HEK293 (cell line): ENCODE data around the gene MBNL2.
A peak's percentile ranks its signal among the peaks of the same experiment; 100 is the strongest.

Experiments used
- CTCF ChIA-PET: fragments of 350-600 bp; formaldehyde crosslinking; extraction: SDS; loops from one replicate; lab custom pipeline; 2021; ENCODE audit warnings: antibody characterized with exemption; lab: Yijun Ruan, JAX
- POLR2A ChIA-PET: fragments of 300-600 bp; formaldehyde crosslinking; extraction: SDS; loops from one replicate; lab custom pipeline; 2020; ENCODE audit warnings: antibody characterized with exemption, inconsistent platforms; lab: Yijun Ruan, JAX
- H3K27ac ChIP-seq: fragments of 200-500 bp; sonication (Bioruptor generic); 2 replicates; pipeline ENCODE4 v1.5.1; 2014; ENCODE audit warnings: low read depth, low read length, control low read depth, inconsistent platforms; ENCODE audit errors: extremely low read depth
- H3K36me3 ChIP-seq, 2 experiments: fragments of 200-500 bp in 1 of 2; sonication (Bioruptor generic) in 1 of 2; 1 replicate in 1 of 2; 2 replicates in 1 of 2; pipeline ENCODE4 v1.5.1; 2014 to 2017; ENCODE audit warnings: inconsistent platforms in 2 of 2, low read length in 2 of 2; ENCODE audit not compliant: control insufficient read depth in 2 of 2, insufficient read depth in 1 of 2
- H3K4me1 ChIP-seq: fragments of 200-500 bp; sonication (Bioruptor generic); 2 replicates; pipeline ENCODE4 v1.5.1; 2014; ENCODE audit warnings: mild to moderate bottlenecking, low read length, inconsistent platforms; ENCODE audit not compliant: control insufficient read depth, insufficient read depth
- H3K4me3 ChIP-seq: 2 replicates; pipeline ENCODE4 v1.5.1; 2011; ENCODE audit warnings: low read depth, mild to moderate bottlenecking, control low read depth, low read length, moderate library complexity
- H3K9me3 ChIP-seq: fragments of 200-500 bp; sonication (Bioruptor generic); 2 replicates; pipeline ENCODE4 v1.5.1; 2014; ENCODE audit warnings: low read depth, low read length, inconsistent platforms; ENCODE audit not compliant: control insufficient read depth, insufficient read depth
- GFI1B ChIP-seq: fragments of 450-650 bp; formaldehyde crosslinking; IDR thresholded peaks from 2 replicates; pipeline ENCODE4 v1.5.1; 2016; ENCODE audit warnings: missing biosample characterization, missing genetic modification characterization
- GLIS1 ChIP-seq: fragments of 450-650 bp; formaldehyde crosslinking; IDR thresholded peaks from 2 replicates; pipeline ENCODE4 v1.5.1; 2016; ENCODE audit warnings: missing biosample characterization, missing genetic modification characterization
- HOXA7 ChIP-seq: sonication (generic); formaldehyde crosslinking; IDR thresholded peaks from 2 replicates; pipeline ENCODE4 v1.8.1; 2022; ENCODE audit warnings: missing genetic modification reagents, borderline replicate concordance
- HOXC10 ChIP-seq: sonication (generic); formaldehyde crosslinking; IDR thresholded peaks from 2 replicates; pipeline ENCODE4 v1.8.1; 2023; ENCODE audit warnings: mild to moderate bottlenecking, missing genetic modification reagents
- KLF8 ChIP-seq: fragments of 450-650 bp; formaldehyde crosslinking; IDR thresholded peaks from 2 replicates; pipeline ENCODE4 v1.5.1; 2016; ENCODE audit warnings: missing biosample characterization, missing genetic modification characterization
- KLF9 ChIP-seq: fragments of 450-650 bp; formaldehyde crosslinking; IDR thresholded peaks from 2 replicates; pipeline ENCODE4 v1.5.1; 2016; ENCODE audit warnings: missing biosample characterization, missing genetic modification characterization, low read depth
- RBAK ChIP-seq: fragments of 450-650 bp; formaldehyde crosslinking; IDR thresholded peaks from 2 replicates; pipeline ENCODE4 v1.5.1; 2016; ENCODE audit warnings: missing biosample characterization, missing genetic modification characterization
- SCRT1 ChIP-seq: fragments of 450-650 bp; formaldehyde crosslinking; IDR thresholded peaks from 2 replicates; pipeline ENCODE4 v1.5.1; 2016; ENCODE audit warnings: missing biosample characterization, missing genetic modification characterization, borderline replicate concordance
- SP7 ChIP-seq: fragments of 450-650 bp; formaldehyde crosslinking; IDR thresholded peaks from 2 replicates; pipeline ENCODE4 v1.5.1; 2016; ENCODE audit warnings: missing biosample characterization, missing genetic modification characterization
- ZBTB17 ChIP-seq: fragments of 450-650 bp; formaldehyde crosslinking; IDR thresholded peaks from 2 replicates; pipeline ENCODE4 v1.5.1; 2016; ENCODE audit warnings: missing biosample characterization, missing genetic modification characterization
- ZNF121 ChIP-seq: fragments of 450-650 bp; formaldehyde crosslinking; IDR thresholded peaks from 2 replicates; pipeline ENCODE4 v1.5.1; 2016; ENCODE audit warnings: missing biosample characterization, missing genetic modification characterization
- ZNF132 ChIP-seq: fragments of 450-650 bp; formaldehyde crosslinking; IDR thresholded peaks from 2 replicates; pipeline ENCODE4 v1.5.1; 2017; ENCODE audit warnings: missing biosample characterization, missing genetic modification characterization, borderline replicate concordance
- ZNF239 ChIP-seq: fragments of 450-650 bp; formaldehyde crosslinking; IDR thresholded peaks from 2 replicates; pipeline ENCODE4 v1.5.1; 2016; ENCODE audit warnings: missing biosample characterization, missing genetic modification characterization
- ZNF248 ChIP-seq: fragments of 450-650 bp; formaldehyde crosslinking; IDR thresholded peaks from 2 replicates; pipeline ENCODE4 v1.5.1; 2017; ENCODE audit warnings: missing biosample characterization, missing genetic modification characterization
- ZNF341 ChIP-seq: fragments of 450-650 bp; formaldehyde crosslinking; IDR thresholded peaks from 2 replicates; pipeline ENCODE4; 2016; ENCODE audit warnings: low read depth, missing biosample characterization, missing genetic modification characterization
- ZNF548 ChIP-seq: fragments of 450-650 bp; formaldehyde crosslinking; IDR thresholded peaks from 2 replicates; pipeline ENCODE4 v1.5.1; 2016; ENCODE audit warnings: missing biosample characterization, missing genetic modification characterization
- ZNF555 ChIP-seq: fragments of 450-650 bp; formaldehyde crosslinking; conservative IDR thresholded peaks from 2 replicates; pipeline ENCODE4 v1.5.1; 2017; ENCODE audit warnings: missing biosample characterization, mild to moderate bottlenecking, missing genetic modification characterization, inconsistent platforms
- ZNF623 ChIP-seq: fragments of 450-650 bp; formaldehyde crosslinking; IDR thresholded peaks from 2 replicates; pipeline ENCODE4 v1.5.1; 2016; ENCODE audit warnings: missing biosample characterization, missing genetic modification characterization
- ZNF664 ChIP-seq: fragments of 450-650 bp; formaldehyde crosslinking; IDR thresholded peaks from 2 replicates; pipeline ENCODE4 v1.5.1; 2016; ENCODE audit warnings: missing biosample characterization, missing genetic modification characterization
- ZNF76 ChIP-seq: fragments of 450-650 bp; formaldehyde crosslinking; IDR thresholded peaks from 2 replicates; pipeline ENCODE4; 2016; ENCODE audit warnings: low read depth, missing biosample characterization, missing genetic modification characterization, borderline replicate concordance
- ZNF768 ChIP-seq: fragments of 450-650 bp; formaldehyde crosslinking; IDR thresholded peaks from 2 replicates; pipeline ENCODE4 v1.5.1; 2018; ENCODE audit warnings: missing biosample characterization, mild to moderate bottlenecking, missing genetic modification characterization
- ZNF785 ChIP-seq: fragments of 450-650 bp; formaldehyde crosslinking; IDR thresholded peaks from 2 replicates; pipeline ENCODE4 v1.5.1; 2016; ENCODE audit warnings: missing biosample characterization, missing genetic modification characterization
- ZSCAN16 ChIP-seq: fragments of 450-650 bp; formaldehyde crosslinking; IDR thresholded peaks from 2 replicates; pipeline ENCODE4 v1.5.1; 2016; ENCODE audit warnings: missing biosample characterization, missing genetic modification characterization
- ZSCAN23 ChIP-seq: fragments of 450-650 bp; formaldehyde crosslinking; IDR thresholded peaks from 2 replicates; pipeline ENCODE4 v1.5.1; 2016; ENCODE audit warnings: missing biosample characterization, missing genetic modification characterization
- TF ChIP-seq, protein P1 (sequence below): fragments of 450-650 bp; formaldehyde crosslinking; IDR thresholded peaks from 2 replicates; pipeline ENCODE4 v1.5.1; 2016; ENCODE audit warnings: missing biosample characterization, missing genetic modification characterization, low read depth
- TF ChIP-seq, protein P2 (sequence below): fragments of 450-650 bp; formaldehyde crosslinking; IDR thresholded peaks from 2 replicates; pipeline ENCODE4 v1.5.1; 2016; ENCODE audit warnings: missing biosample characterization, missing genetic modification characterization, borderline replicate concordance
- TF ChIP-seq, protein P3 (sequence below): fragments of 450-650 bp; formaldehyde crosslinking; IDR thresholded peaks from 2 replicates; pipeline ENCODE4 v1.5.1; 2017; ENCODE audit warnings: missing biosample characterization, missing genetic modification characterization
- TF ChIP-seq, protein P4 (sequence below): fragments of 450-650 bp; formaldehyde crosslinking; IDR thresholded peaks from 2 replicates; pipeline ENCODE4 v1.5.1; 2017; ENCODE audit warnings: missing biosample characterization, missing genetic modification characterization

Gene MBNL2

DNA sequence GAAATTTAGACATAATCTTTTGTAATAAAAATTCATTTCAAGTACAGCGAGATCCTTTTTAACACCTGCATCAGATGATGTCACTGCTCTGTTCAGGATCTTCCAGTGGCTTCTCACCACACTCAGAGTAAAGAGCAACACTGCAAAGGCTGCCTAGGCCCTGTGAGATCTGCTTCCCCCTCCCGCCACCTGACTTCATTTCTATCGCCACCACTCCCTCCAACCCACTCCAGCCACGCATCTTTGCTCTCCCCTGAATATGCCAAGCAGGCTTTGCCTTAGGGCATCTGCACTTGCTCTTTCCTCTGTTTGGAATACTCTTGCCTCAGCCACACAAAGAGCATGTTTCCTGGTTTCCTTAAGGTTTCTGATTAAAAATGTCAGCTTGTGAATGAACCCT lies 58.3 kb downstream of the MBNL2 start:
- ChIA-PET POLR2A (no interaction called here), CTCF (interaction anchor here (0.9 kb wide), 1 partner anchor 75 kb away, joined by 3 read pairs; no protein-coding TSS in a partner anchor)
- H3K36me3 ChIP-seq, result peaks cover 0 to 8% of the 10 kb centered on the region in 2 experiments; a peak in 1 of 3 replicates
- peaks cover 11% of the 10 kb centered on the region for H3K4me1 ChIP-seq
- no peaks in the 10 kb centered on the region for H3K9me3 ChIP-seq
- H3K27ac ChIP-seq, result no peak overlapping the region
- no peak overlapping the region for H3K4me3 ChIP-seq
- TF ChIP-seq KLF9 (tag by site-specific recombination) (no peak), ZNF239 (tag by site-specific recombination) (no peak), GLIS1 (peak; percentile 51), ZNF132 (tag by site-specific recombination) (no peak), ZSCAN23 (tag by site-specific recombination) (no peak), SCRT1 (tag by site-specific recombination) (no peak), ZBTB17 (peak; percentile 66; the same call in 1 of the 2 replicates), ZNF768 (tag by site-specific recombination) (no peak), ZNF623 (tag by site-specific recombination) (no peak), ZNF664 (tag by site-specific recombination) (no peak), RBAK (tag by site-specific recombination) (no peak), ZNF785 (tag by site-specific recombination) (no peak), HOXC10 (CRISPR knock-in tag) (no peak), ZNF341 (tag by site-specific recombination) (peak; percentile 79), ZNF548 (tag by site-specific recombination) (no peak), ZNF121 (no peak), ZNF76 (tag by site-specific recombination) (no peak), KLF8 (tag by site-specific recombination) (no peak), HOXA7 (CRISPR knock-in tag) (no peak), ZSCAN16 (tag by site-specific recombination) (no peak), ZNF555 (tag by site-specific recombination) (no peak), GFI1B (tag by site-specific recombination) (no peak), ZNF248 (no peak), SP7 (peak; percentile 38; the same call in 1 of the 2 replicates)
- TF ChIP-seq, protein P1, sequence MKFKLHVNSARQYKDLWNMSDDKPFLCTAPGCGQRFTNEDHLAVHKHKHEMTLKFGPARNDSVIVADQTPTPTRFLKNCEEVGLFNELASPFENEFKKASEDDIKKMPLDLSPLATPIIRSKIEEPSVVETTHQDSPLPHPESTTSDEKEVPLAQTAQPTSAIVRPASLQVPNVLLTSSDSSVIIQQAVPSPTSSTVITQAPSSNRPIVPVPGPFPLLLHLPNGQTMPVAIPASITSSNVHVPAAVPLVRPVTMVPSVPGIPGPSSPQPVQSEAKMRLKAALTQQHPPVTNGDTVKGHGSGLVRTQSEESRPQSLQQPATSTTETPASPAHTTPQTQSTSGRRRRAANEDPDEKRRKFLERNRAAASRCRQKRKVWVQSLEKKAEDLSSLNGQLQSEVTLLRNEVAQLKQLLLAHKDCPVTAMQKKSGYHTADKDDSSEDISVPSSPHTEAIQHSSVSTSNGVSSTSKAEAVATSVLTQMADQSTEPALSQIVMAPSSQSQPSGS (tag by site-specific recombination), result peak; percentile 77; the same call in 1 of the 2 replicates
- TF ChIP-seq, protein P2, sequence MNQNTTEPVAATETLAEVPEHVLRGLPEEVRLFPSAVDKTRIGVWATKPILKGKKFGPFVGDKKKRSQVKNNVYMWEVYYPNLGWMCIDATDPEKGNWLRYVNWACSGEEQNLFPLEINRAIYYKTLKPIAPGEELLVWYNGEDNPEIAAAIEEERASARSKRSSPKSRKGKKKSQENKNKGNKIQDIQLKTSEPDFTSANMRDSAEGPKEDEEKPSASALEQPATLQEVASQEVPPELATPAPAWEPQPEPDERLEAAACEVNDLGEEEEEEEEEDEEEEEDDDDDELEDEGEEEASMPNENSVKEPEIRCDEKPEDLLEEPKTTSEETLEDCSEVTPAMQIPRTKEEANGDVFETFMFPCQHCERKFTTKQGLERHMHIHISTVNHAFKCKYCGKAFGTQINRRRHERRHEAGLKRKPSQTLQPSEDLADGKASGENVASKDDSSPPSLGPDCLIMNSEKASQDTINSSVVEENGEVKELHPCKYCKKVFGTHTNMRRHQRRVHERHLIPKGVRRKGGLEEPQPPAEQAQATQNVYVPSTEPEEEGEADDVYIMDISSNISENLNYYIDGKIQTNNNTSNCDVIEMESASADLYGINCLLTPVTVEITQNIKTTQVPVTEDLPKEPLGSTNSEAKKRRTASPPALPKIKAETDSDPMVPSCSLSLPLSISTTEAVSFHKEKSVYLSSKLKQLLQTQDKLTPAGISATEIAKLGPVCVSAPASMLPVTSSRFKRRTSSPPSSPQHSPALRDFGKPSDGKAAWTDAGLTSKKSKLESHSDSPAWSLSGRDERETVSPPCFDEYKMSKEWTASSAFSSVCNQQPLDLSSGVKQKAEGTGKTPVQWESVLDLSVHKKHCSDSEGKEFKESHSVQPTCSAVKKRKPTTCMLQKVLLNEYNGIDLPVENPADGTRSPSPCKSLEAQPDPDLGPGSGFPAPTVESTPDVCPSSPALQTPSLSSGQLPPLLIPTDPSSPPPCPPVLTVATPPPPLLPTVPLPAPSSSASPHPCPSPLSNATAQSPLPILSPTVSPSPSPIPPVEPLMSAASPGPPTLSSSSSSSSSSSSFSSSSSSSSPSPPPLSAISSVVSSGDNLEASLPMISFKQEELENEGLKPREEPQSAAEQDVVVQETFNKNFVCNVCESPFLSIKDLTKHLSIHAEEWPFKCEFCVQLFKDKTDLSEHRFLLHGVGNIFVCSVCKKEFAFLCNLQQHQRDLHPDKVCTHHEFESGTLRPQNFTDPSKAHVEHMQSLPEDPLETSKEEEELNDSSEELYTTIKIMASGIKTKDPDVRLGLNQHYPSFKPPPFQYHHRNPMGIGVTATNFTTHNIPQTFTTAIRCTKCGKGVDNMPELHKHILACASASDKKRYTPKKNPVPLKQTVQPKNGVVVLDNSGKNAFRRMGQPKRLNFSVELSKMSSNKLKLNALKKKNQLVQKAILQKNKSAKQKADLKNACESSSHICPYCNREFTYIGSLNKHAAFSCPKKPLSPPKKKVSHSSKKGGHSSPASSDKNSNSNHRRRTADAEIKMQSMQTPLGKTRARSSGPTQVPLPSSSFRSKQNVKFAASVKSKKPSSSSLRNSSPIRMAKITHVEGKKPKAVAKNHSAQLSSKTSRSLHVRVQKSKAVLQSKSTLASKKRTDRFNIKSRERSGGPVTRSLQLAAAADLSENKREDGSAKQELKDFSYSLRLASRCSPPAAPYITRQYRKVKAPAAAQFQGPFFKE (tag by site-specific recombination), result no peak
- TF ChIP-seq, protein P3, sequence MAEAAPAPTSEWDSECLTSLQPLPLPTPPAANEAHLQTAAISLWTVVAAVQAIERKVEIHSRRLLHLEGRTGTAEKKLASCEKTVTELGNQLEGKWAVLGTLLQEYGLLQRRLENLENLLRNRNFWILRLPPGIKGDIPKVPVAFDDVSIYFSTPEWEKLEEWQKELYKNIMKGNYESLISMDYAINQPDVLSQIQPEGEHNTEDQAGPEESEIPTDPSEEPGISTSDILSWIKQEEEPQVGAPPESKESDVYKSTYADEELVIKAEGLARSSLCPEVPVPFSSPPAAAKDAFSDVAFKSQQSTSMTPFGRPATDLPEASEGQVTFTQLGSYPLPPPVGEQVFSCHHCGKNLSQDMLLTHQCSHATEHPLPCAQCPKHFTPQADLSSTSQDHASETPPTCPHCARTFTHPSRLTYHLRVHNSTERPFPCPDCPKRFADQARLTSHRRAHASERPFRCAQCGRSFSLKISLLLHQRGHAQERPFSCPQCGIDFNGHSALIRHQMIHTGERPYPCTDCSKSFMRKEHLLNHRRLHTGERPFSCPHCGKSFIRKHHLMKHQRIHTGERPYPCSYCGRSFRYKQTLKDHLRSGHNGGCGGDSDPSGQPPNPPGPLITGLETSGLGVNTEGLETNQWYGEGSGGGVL (tag by site-specific recombination), result peak; percentile 84
- TF ChIP-seq, protein P4, sequence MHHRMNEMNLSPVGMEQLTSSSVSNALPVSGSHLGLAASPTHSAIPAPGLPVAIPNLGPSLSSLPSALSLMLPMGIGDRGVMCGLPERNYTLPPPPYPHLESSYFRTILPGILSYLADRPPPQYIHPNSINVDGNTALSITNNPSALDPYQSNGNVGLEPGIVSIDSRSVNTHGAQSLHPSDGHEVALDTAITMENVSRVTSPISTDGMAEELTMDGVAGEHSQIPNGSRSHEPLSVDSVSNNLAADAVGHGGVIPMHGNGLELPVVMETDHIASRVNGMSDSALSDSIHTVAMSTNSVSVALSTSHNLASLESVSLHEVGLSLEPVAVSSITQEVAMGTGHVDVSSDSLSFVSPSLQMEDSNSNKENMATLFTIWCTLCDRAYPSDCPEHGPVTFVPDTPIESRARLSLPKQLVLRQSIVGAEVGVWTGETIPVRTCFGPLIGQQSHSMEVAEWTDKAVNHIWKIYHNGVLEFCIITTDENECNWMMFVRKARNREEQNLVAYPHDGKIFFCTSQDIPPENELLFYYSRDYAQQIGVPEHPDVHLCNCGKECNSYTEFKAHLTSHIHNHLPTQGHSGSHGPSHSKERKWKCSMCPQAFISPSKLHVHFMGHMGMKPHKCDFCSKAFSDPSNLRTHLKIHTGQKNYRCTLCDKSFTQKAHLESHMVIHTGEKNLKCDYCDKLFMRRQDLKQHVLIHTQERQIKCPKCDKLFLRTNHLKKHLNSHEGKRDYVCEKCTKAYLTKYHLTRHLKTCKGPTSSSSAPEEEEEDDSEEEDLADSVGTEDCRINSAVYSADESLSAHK (tag by site-specific recombination), result no peak
